Renal pelvis (tissue), 4 donors: ENCODE results near the gene DDX1. TPM values are rescaled to one million over a fixed set of nuclear protein-coding genes. Genes with fewer than 3 reads are reported as not detected.
A peak's percentile ranks its signal among the peaks of the same experiment; 100 is the strongest.

Experiments used
- DNase-seq: peaks from one replicate; pipeline ENCODE4 v3.0.0-alpha.2; 2013
- polyA plus RNA-seq, 3 donors: library from polyadenylated mRNA; unstranded; fragments of 120-200 nt; gene quantifications; one replicate each; pipeline ENCODE4 v1.2.1, GENCODE V29; 2013; ENCODE audit not compliant: insufficient read length in 3 of 3

The DDX1 gene
- polyA plus RNA-seq, 3 donors = 159 to 177 (median 163) TPM

DNA sequence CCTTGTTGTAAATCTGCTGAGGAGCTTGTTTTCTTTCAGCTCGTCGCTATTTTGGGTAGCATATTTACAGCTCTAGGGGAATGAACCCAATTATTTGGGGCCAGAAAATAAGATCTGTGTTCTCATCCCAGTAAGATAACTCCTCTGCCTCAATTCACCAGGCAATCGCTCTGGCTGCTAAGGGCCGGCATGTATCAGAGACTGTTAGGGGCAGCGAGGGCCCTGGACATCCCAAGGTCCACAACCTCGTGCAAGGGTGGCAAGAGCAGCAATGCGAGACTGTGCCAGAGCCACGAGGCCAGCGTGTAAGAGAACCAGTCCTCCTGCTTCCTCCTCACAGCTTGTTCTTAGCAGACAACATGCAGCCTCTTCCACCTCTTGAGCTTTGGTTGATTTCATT lies 66.1 kb downstream of the DDX1 start:
- no peak for DNase-seq

DNA sequence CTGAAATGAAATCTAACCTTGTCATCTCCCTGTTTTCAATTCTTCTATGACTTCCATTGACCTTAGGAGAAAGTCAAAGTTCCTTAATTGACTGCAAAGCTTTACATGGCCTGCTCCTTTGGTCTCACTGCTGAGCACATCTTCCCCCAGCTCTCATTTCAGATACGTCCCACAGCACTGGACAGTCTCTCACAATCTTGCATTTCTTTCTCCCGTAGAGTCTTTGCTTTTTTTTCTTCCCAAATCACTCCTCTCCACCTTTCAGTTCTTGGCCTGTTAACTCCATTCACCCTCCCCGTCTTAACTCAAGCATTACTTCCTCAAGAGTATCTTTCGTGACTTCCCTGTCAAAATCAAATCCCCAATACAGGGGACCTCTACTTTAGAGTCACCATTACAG lies 67.2 kb downstream of the DDX1 start:
- DNase-seq = no peak

DNA sequence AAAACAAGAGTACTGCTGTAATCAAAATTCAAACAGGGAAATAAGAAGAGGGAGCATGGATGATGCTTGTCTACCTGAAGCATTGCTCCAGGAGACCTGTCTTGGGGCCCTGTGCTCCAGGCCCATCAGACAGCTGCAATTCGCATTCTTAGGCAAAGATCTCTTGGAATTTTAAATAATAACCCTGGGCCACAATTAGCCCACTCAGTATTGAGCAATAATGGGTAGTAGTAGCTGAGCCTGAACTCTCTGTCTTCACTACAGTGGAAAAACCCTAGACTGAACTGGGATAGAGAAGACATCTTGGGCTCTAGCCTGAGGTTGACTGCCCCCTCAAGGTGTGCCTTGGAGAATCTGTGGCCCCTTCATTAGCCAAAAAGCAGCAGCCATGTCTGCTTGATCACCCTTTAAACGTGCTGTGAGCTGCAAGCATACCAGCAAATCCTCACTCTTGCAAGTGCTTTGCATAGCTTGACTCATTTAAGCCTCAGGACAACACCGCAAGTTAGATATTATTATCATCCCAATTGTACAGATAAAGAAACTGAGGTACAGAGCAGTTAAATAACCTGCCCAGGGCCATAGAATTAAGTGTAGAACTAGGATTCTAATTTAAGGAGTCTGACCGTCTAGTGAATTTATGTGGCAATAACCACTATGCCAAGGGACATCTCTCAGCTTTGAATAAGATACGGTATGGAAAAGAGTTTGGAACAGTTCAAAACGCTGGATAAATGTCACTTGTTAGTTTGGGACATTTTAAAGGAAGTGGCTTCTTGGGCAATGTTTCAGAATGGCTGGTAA lies 69.0 kb downstream of the DDX1 start:
- DNase-seq = no peak

DNA sequence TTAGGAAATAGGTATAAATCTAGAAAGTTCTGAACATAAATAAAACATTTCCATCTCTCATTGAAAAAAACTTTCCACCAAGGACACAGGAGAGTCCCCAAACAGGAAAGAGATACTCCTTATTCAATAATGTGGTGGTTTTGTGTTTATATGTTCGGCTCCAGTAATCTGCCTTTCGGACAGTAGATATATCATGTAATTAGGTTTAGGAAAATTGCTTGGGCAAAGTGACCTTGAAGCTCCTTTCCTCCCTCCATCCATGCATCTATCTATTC lies 69.6 kb downstream of the DDX1 start:
- no peak for DNase-seq

DNA sequence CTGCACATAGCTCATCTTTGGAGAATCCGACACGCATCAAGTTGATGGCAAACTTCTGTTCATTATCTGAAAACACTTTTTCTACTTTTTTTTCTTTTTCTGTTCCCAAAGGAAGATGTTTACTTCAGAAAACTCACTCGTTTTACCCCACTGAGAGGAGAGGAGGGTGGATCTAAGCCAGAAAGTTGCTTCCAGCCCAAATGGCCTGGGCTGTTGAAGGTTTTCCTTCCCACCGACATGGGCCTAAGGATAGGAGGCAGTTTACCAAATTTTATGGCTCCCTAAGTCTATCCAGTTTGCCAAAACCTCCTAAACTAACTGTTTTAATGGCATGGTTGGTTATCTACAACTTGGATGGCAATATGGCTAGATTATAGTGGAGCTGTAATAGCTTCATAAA lies 70.4 kb downstream of the DDX1 start:
- no peak for DNase-seq

DNA sequence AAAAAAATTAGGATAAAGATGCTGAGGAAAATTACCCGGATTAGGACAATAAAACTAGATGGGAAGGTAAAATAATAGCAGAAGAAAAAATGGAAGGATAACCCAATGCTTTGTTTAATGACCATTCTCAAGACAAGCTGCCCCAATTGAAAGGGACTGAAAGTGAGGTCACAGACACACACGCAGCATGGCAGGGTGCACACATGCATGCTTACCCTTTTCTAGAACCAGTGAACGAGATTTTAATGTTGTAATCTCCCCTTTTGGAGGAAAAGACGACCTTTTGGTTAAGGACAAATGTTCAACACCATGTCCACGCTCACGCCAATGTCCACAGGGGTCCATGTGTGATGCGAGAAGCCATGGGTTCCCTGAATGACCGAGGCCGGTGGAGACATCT lies 70.9 kb downstream of the DDX1 start:
- DNase-seq = no peak

DNA sequence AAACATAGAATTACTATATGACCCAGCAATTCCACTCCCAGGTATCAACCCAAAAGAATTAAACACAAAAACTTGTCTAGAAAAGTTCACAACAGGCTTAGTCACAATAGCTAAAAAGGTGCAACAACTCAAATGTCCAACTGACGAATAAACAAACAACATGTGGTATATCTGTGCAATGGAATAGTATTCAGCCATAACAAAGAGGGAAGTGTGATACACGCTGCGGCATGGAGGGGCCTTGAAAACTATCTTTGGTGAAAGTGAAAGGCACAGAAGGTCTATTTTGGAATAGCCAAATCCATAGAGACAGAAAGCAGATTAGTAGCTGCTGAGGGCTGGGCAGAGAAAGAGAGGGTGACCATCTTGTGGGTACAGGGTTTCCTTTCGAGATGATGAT lies 72.1 kb downstream of the DDX1 start:
- no peak for DNase-seq

DNA sequence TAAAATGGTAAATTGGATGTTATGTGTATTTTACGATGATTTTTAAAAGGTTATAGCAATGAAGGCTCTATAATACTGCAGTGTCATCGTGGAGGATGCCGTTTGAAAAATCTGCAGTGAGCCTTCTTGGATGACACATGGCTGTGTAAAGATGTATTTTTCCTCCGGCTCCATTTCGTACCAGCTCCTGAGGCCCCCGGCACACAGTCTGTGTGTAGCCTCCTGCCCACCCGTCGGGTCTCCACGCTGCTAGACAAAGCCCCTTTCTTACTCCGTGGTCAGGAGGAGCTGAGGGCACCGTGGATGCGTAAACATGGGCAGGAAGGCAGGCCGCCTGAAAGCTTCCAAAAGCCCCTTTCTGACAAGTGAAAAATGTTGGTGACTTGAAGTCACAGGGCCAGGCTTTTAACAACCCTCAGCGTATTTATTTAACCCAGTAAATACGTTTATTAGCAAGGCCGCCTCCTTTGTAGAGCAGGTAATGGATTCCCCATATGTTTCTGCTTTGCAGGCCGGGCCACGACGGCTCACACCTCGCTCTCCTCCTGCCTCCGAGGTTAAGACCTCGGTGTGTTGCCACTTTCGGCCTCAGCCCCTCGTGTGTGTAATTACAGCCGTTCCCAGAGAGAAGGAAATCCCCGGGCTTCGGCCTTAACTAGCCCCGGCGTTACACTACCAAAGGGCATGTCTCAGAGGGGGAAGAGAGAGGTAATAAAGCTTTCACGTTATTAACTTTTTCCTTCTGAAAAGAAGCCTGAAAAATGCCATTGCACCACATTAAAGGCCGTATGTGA lies 72.8 kb downstream of the DDX1 start:
- peak; percentile 56 for DNase-seq

DNA sequence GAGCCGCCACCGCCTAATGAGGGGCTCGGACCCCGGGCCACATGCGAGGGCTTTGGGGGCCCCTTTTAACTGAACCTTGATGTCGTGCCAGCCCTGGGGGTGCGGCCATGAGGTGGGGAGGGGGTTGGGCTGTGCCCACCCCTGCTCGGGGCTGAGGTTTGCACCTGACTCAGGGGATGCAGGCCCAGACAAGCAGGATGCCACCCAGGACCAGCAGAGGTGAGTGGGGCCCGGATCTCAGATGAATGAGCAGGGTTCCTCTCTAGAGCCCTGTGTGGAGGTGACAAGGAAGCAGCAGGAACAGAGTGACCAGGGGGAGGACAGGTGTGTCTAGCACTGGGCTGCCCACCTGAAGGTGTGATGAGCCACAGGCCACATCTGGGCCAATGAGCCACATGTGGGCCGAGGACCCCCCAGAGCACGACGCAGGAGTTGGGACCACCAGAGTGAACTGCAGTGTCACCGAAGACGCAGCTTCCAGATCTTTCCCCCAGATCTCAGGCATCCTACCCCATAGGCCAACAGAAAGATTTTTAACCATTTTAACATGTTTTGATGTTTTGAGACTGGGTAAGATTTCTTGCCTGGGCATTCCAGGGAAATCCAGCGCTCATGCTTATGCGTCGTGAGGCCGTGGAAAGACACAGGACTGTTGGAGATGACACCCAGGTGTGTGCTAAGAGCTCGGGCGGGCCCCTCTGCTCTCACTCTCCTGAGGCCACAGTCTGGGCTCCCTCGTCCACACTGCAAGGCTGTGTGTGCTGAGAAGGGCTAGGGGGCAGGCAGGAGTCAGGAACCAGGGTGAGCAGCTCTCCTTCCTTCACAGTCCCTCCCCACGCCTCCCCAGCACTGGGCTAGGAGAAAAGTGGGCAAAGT lies 73.6 kb downstream of the DDX1 start:
- no peak for DNase-seq

DNA sequence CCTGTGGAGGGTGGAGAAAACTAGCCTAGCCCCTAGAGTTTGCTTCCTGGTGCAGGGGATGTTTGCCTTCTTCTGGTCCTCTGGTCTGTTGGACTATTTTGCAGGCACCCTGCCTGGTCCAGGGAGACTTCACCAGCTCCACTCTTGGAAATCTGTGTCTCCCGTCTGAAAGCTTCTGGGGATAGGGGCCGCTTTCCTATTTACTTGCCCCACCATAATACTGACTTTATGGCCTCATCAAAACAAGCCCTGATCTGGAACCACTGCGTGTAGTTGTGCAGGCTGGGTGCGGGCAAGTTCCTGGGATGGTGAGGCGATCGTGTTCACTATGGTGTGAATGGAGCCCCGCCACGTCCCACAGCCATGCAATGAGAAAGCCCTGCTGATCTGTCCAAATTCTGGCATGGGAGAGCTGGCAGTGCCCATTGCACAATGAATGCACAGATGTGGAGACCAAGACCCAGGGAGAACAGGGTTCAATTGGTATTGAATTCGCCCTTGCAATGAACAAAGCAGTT lies 74.3 kb downstream of the DDX1 start:
- no peak for DNase-seq

DNA sequence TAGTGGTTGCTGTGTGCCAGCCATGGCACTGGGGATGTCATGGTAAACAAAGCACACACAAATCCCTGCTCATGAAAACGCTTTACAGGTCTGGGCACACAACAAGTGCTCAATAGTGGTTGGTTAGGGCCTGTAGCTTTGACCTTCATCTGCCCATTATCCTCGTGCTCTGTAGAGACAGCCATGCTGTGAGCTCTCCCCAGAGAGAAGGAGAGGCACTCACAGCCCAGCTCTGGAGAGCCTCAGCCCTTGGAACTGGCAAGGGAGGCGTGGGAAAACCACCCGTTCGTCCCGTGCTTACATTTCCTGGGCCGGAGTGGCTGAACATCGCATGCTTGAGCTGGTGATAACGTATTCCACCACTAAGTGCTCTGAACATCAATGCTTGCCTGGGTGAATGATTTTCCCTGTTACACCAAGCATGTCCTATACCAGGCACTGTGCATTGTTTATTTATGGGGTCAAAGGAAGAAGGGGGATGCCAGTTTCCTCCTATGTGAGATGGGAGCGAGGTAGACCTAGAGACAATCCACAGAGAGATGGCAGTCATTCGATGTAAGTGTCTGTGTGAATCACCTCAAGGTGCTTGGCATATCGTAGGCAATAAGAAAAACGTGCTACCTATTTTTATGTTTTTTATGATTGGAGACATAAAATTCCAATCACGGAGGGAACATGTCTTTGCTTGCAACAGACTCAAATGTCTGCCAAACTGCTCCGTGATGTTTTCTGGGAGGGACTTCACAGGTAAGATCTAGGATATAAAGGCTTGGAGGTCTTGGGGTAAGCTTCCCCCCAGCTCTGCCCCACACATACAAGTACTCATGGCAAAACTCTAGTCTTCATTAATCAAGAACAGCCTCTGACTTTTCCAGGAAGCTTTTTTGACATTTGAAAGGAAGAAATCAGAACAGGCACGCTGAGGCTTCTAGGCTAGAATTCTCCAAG lies 75.5 kb downstream of the DDX1 start:
- peak; percentile 54 for DNase-seq

DNA sequence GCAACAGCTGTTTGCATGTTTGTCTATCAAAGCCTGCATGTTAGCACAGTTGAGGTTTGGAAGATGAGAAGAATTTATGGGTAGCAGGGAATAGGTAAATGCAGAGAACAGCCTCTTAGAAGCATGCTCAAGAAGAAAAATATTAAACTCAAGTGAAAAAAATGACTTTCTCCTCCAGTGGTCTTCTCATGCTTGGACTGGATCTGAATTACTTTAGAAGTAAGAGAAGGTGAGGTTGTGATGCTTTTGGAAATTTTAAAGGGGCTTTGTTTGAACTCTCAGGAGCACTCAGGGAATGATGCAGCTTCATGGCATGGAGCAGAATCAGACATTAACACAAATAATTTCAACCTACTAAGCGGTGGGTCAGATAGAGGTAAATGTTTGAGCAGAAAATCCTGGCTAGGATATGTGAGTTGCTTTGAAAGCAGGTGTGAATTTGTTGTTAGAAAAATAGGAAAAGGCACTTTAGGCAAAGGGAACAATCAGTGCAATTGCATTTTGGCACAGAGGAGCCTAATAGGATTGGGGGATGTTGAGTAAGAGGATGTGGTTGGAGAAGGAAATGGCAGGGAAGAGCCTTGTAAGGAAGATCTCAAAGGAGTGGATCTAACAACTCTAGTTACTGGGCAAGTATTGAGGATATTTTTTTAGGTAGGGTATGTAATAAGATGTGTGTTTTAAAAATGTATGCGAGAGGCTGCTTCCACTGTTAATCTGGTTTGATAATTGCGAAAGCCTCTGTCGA lies 76.3 kb downstream of the DDX1 start:
- no peak for DNase-seq

DNA sequence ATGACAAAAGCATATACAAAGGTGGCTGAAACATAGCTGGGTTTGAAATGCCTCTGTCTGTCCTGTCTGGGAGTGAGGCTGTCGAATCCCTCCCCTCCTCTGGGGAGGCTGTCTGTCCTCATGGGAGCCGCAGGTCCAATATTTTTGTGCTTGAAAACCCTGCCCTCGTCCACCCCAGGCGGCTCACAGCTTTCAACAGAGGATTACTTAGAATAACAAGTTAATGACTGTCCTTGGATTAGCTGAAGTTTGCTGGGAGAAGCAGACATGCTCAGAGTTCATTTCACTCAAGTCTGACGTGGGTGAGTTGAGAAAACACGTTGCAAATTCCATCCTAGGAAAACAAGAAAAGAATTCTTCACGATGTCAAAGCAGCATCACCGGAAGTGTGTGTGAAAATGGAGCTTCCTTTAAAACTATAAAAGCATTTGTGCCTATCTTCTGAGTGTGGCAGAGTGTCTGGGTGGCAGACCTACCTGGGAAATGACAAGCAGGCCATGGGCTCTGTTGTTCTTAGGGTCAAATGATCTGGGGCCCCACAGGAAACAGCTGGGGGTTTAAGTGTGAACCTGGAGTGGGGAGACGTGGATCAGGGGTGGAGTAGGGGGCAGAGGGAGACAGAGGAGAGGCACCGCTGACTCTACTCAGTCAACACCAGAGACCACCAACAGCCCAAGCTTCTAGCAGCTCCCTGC lies 77.1 kb downstream of the DDX1 start:
- DNase-seq = no peak

DNA sequence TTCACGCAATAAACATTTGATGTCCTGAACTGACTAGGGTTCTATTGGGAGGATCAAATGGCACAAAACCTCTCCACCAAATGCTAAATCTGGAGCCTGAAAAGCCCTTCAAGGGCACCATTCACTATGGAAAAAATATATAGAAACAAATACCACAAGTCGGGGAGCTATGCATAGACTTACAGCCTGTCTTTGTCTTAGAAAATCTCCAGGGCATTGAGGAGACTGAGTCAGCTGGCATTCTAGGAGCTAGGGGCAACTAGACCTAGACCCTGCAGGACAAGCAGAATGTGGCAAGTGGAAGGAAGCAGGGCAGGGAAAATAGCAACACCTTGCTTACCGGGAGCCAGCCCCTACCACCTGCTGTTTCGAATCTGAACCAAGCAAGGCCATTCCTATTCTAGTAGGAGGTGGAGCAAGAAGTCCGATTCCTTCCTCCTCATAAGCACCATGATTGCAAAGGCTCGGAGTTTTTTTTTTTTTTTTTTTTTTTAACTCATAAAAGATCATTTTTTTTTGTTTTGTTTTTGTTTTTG lies 77.8 kb downstream of the DDX1 start:
- DNase-seq = no peak

DNA sequence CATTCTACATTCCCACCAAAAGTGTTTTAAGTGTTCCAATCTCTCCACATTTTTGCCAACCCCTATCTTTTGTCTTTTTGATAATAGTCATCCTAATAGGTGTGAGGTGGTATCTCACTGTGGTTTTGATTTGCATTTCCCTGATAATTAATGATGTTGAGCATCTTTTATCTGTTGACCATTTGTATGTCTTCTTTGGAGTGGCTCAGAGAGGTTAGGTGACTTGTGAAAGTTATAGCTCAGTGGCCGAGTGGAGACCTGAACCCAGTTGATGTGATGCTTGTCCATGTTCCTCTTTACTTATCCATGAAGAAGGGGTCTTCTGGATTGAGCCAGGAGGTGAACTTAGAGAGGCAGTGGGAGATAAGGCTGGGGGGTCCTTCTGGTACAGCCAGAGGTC lies 78.8 kb downstream of the DDX1 start:
- DNase-seq = no peak

DNA sequence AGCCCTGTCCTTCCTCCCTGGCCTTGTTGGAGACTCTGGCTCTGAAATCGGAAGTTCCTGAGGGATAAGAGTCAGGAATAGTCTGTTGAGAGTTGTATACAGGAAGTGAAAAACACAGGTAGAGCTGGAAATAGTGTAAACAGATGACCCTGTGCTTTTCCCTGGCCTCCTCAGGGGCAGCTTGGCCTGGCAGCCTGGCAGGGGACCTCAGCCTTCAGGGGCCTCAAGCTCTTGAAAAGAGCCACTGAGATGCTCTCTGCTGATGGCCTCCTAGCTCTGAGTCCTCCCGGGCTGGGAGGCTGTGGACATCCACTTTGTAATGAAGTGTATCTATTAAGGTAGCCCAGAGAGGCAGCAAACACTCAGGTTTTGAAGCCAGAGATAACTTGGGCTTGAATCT lies 79.3 kb downstream of the DDX1 start:
- no peak for DNase-seq

DNA sequence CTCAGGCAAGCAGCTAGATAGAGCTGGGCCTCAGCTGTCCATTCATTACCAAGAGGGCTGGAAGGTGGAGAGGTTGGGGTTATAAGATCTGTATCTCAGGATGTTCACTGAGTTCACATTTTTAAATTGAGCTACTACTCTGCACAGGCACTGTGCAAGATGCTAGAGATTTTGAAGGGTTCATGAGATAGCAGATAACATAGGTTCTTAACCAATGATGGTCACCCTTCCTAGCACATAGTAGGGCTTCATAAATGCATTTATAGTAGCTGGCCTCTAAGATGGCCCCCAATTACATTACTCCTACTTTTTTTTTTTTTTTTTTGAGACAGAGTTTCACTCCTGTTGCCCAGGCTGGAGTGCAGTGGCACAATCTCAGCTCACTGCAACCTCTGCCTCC lies 79.7 kb downstream of the DDX1 start:
- no peak for DNase-seq

DNA sequence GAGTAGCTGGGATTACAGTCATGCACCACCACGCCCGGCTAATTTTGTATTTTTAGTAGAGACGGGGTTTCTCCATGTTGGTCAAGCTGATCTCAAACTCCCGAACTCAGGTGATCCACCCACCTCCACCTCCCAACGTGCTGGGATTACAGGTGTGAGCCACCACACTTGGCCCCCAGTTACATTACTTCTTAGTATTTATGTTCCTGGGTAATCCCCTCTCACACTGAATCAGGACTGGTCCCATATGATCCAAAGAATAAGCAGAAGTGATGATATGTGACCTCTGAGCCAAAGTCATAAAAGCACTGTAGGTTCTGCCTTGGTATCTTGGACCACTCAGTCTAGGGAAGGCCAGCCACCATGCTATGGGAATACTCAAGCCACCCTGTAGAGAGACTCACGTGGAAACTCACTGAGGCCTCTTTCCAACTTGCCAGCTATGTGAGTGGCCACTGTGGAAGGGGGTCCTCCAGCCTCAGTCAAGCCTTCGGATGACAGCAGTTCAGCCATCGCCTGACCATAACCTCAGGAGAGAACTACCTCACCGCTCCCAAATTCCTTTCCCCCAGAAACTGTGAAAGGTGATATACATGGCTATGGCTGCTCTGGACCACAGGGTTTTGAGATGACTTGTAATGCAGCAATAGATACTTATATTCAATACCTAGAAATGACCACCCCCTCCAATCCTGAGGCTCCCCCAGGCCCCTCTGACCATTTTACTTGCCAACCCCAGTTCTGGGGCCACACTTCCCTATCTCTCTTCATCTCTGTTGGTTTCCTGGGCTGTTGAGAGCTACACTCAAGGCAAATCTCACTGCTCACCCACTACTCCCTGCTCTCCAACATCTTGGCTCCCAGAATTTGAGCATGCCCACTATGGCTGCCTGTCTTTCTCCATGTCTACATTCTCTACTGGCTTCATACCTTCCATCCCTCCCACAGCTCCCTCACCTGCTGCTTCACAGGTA lies 80.5 kb downstream of the DDX1 start:
- no peak for DNase-seq
